ENCODE measurements around the gene GRIP2.

The GRIP2 gene

DNA sequence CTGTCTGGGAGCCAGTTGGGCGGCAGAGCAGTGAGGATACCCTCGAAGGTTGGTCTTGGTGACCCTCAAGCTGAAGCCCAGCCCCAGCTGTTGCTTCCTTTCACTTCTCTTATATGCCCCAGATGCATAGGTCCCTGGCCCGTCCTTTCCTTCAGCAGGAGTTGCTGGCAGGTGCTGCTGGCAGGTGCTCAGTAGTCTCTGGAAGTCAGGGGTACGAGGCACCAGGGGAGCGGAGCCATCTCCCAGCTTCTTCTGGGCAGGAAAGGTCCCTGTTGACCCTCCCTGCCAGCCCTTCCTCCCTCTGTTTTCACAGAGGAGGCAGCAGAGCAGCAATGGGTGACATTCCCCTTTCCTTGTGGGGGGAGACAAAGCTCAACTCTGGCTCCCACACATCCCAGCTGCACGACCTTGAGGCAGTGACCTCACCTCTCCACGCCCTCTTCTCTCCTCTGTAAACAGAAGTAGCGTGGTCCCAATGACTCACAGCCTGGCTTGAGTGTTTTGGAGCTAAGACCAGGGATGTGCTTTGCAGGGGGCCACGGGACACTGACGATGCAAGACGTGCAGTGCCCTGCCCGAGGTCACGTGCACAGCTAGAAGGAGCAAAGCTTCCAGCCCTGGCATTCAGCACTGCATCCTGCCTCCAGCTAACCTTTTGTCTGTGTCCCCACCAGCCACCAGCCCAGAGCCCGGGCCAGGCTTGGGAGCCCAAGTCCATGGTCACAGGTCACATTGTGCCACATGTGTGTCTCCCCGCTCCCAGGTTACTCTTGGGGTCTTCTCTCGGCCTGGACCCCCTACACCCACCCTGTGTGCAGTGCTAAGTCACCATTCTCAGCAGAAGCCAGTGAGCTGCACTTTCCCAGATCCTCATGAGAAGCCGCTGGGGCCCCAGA is 88.0 kb downstream of the GRIP2 start:
- no peak for DNase-seq (ENCODE audit: low read depth)

DNA sequence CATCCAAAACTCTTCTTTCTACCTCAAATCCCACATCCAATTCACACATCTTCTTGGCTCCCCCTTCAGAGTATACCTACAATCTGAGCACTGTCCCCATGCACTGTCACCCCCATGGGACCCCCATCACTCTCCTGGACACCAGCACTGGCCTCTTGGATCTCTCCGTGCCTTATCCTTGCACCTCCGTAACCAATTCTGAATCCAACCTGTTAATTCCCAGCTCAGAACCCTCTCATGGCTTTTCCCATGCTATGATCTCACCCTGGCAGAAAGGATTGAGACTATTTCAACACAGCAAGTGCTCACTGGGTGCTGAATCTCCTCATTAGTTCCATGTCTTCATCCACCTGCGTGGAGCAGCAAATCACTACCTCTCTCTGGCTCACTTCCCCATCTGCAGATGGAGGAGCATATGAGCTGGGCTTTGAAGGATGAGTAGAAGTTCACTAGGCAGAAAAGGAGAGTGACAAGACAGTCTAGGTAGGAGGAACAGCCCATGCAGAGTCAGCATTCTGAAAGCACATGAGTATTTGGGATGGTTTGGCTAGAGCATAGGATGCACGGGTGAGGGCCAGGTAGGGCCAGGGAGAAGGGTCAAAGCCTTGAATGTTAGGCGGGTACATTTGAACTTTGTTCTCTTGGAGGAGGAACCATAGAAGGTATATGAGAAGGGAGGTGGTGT is 89.1 kb downstream of the GRIP2 start:
- no peak for DNase-seq (ENCODE audit: low read depth)

DNA sequence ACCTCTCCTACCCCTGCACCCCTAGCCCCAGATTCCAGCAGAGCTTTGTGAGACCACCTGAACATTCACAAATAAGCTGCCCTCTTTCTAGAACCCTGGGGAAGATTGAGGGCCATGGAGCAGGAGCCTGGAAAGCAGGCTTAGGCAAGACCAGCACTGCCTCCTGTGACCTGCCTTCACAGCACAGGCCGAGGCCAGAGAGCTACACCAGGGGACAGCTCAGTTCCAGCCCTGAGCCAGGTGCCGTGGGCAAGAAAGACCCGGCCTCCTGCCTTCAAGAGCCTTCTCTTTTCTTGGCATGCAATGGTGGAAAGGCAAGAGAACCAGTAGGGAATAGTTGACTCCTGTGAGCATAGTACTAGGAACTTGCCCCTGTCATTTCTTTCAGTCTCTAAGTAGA is 89.6 kb downstream of the GRIP2 start:
- no peak for DNase-seq (ENCODE audit: low read depth)

DNA sequence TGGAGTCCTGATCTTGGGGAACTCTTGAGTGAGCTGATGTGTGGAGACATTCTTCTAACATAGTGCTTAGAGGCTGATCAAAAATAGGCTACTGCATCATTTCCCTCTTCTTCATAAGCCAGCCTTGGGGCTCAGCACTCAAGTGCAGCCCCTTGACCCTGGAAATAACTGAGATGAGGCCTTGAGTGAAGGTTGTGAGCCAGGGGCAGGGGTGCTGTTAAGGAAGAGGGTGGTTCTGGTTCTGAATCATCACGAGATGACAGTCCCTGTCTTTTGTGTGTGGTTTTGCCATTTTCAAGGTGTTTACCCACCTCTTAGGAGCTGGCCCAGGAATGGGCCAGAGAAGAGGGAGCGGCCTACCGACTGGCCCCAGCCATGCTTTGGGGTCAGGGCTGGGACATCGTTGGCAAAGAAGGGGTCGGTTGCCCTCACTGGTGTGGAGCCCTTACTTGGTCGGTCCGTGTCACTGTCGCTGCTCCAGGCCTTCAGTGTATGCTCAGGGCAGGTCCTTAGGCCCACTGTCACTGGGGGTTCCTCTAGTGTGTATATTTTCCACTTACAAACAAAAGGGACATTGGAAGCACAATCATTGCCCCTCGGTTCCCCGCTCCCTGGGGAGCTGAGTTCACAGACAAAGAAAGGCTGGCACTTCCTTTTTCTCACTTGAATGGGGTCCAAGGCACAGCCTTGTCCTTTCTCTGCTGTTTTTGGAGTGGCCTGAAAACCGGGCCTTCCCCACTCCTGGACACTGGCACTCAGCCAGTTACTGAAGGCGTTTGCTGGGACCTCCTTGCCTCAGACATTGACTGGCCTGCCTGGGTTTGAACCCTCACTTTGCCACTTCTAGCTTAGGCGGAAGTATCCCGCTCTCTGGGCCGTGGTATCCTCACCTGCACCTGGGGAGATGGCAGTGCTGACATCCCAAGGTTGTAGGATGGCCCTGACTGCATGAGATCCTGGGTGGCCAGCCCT is 91.1 kb downstream of the GRIP2 start:
- DNase-seq (ENCODE audit: low read depth): no peak

DNA sequence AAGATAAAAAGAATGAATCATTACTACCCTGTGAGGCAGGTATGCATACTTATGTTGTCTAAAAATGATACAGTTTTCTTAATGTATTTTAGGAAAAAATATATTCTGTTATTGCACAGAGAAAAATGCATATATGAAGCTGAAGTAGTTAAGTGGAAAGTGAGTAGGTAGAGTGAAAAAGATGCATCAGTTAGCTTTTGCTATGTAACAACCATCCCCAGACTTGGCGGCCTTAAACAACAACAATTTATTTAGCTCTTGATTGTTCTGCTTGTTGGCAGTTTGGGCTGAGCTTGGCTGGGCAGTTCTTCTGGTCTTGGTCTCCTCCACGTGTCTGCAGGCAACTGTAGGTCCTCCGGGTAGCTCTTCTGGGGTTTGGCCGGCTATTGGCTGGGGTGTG is 92.1 kb downstream of the GRIP2 start:
- no peak for DNase-seq (ENCODE audit: low read depth)

DNA sequence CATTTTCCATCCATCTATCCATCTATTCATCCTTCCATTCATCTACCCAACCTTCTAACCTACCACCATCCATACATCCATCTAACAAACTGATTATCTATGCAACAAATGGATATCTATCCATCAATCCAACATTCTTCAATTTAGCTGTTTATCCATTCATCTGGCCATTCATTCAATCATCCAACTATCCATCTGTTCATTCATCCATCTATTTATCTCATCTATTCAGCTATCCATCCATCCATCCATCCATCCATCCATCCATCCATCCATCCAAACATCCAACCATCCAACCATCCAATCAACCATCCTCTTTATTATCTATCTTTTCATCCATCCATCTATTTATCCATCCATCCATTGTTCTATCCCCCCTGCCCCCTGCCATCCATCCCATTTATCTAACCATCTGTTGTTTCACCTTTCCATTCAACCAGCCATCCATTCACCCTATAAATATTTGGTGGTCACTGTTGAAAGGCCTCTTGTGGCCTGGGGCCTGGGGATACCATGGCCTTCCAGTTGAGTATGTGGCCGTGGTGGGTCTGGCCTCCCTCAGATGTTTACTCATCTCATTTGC is 93.1 kb downstream of the GRIP2 start:
- no peak for DNase-seq (ENCODE audit: low read depth)

GRCh38 chr3:14445773-14446172 is 94.4 kb downstream of the GRIP2 start:
- DNase-seq (ENCODE audit: low read depth): no peak

DNA sequence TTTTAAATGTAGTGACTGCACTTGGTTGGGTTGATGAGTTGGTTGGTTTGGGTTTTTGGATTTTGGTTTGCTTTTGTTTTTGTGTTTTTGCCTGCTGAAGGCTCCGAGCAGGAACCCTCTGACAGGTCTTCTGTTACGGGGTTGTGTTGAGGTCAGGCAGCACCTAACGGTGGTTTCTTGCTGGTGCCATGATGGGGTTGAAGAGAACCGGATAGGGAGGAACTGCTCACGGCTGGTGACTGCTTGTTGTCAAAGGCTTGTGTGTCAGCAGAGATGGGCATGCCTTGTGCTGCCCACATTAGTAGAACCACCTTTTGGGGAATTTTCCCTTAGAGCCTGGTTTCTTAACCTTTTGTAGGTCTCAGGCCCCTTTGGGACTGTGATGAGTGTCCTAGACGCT is 95.8 kb downstream of the GRIP2 start:
- no peak for DNase-seq (ENCODE audit: low read depth)

DNA sequence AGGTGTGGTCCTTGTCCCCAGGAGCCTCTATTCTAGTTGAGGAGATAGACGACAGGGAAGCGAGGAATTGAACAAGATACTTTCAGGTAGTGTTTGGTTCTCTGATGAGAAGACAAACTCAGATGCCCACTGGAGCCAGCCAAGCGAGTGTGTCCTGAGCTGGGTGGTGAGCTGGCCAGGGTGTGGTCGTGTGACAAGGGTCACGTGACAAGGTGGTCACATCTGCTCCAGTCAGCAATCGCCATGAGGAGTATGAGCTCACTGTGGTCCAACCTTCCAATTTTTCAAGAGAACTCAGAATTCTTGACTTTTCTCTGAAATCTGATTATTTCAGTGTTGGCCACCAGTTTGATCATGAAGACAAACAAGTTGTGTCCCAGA is 98.2 kb downstream of the GRIP2 start:
- DNase-seq (ENCODE audit: low read depth): no peak

DNA sequence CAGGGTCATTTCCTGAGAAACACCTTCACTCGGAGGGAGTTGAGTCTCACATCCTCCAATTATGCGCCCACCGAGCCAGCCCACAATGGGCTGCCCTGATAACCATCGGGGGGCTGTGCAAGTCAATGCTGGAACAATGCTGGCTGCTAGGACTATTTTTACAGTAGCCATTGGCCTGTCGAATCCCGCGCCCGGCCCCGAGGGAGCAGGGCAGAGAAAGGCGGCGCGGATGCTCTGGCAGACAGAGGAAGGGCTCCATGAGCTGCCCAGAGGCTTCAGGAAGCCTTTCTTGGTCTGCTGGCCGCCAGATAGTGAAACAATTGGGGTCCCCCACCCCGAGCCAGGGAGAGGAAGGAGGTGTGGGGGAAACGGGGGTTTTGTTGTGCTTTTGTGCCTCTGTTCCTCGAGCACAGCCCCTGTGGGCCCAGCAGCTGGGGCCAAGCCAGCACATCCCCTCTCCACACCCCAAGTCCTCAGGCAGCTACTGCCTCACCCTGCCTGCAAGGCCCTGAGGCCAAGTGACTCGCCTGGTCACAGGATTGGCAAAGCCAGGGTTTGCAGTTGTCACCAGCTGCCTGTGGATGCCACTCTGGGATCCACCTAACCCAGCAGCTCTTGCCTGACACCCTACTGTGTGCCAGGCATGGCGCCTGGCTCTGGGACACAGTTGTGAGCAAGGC is 98.8 kb downstream of the GRIP2 start:
- DNase-seq (ENCODE audit: low read depth): no peak

DNA sequence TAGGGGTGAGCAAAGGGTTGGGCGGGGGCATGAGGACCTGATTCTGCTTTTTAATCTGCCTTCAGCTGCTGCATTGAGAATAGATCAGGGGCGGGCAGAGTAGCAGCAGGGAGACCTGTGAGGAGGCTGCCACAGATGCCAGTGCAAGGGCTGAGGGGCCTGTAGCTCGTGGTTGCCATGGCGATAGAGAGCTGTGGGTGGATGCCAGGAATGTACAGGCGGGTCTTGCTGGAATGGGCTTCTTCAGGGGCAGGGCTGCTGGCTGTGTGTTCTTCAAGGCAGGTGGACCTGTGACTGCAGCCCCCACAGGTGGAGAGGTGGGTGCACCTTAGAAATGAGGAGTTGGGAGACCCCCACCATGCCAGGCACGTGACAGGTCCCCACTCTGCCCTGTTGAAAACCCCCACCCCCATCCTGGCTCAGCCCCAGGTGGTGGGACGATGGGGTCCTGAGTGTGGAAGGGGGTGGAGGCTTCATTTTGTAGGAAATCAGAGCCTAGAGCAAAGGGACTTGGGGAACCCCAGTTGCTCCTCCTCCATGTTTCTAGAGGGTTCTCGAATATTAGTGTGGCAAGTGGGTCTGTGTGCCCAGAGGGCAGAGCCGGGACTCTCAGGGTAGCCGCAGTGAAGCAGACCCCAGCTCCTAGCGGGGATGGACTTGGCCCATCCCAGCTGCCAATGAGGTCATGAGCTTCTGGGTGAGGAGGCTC is 99.5 kb downstream of the GRIP2 start:
- DNase-seq (ENCODE audit: low read depth): no peak

GRCh38 chr3:14440168-14440518 is 100.0 kb downstream of the GRIP2 start:
- DNase-seq (ENCODE audit: low read depth): no peak

DNA sequence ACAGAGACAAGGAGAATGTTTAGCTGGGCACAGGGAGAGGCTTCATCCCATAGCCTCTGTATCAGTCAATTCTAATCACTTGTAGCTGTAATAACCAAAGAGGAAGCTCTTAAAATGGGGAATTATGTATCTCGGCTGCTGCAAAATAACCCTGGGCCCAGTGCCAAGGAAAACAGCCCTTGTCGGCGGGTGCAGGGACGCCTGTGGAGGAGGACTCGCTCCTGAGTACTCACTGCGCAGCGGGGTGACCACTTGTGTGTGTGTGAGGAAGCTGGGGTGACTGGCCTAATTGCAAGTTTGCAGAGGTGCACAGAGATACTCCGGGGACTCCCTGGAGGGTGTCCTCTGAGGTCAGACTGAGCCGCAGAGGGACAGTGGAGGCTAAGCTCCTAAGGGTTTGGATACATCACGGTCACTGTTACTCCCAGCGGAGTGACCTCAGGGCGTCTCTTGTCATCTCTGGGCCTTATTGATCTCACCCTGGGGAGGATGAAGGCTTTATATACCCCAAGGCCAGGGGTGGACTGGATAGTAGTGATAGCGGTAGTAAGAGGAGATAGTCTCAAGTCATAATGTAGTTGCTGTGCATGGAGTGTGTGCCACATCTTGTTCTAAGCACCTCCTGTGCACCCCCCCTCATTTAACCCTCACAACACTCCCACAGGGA is 100.5 kb downstream of the GRIP2 start:
- no peak for DNase-seq (ENCODE audit: low read depth)

Measured in T follicular helper cell (primary cell).